CD4-positive, CD25-positive, alpha-beta regulatory T cell (primary cell): ENCODE data around the gene RBMX. TPM values are rescaled to one million over a fixed set of nuclear protein-coding genes. Genes with fewer than 3 reads are reported as not detected.
"Not testable (repeated sequence)": the region's sequence is repeated elsewhere in the genome, so short reads cannot be mapped to it uniquely, and the experiment has no call there.

Experiments
- ATAC-seq, 2 donors: fragments of 150-1000 bp; cut with Tn5 transposase; one replicate each; pipeline ENCODE4 v1.10.0; 2021; ENCODE audit warnings: low read depth in 2 of 2, moderate number of reproducible peaks in 2 of 2, moderate library complexity in 1 of 2
- DNase-seq, 3 donors: peaks; one replicate each; pipeline versions ENCODE4 v3.0.0 to v3.0.0-alpha.2; 2012 to 2022; ENCODE audit warnings: mixed read lengths in 1 of 3
- H3K27ac ChIP-seq: one replicate; pipeline ENCODE4 v1.7.0; 2013; ENCODE audit warnings: mild to moderate bottlenecking, low read length; ENCODE audit not compliant: insufficient read depth, poor library complexity, severe bottlenecking
- H3K27me3 ChIP-seq: one replicate; pipeline ENCODE4 v1.7.0; 2013; ENCODE audit warnings: low read length; ENCODE audit not compliant: control insufficient read depth, insufficient read depth
- H3K36me3 ChIP-seq: one replicate; pipeline ENCODE4 v1.7.0; 2013; ENCODE audit warnings: mild to moderate bottlenecking, low read length, moderate library complexity; ENCODE audit not compliant: control insufficient read depth, insufficient read depth
- H3K4me1 ChIP-seq: 2 replicates; pipeline ENCODE4 v1.7.0; 2013; ENCODE audit warnings: mild to moderate bottlenecking, low read length; ENCODE audit not compliant: insufficient read depth, control insufficient read depth, poor library complexity, severe bottlenecking
- H3K4me3 ChIP-seq: one replicate; pipeline ENCODE4 v1.7.0; 2013; ENCODE audit warnings: low read depth, mild to moderate bottlenecking, low read length, moderate library complexity
- H3K9me3 ChIP-seq, 2 experiments: 1 replicate in 1 of 2; 2 replicates in 1 of 2; pipeline ENCODE4 v1.7.0; 2013; ENCODE audit warnings: low read length in 2 of 2, mild to moderate bottlenecking in 1 of 2, moderate library complexity in 1 of 2; ENCODE audit not compliant: control insufficient read depth in 2 of 2
- H3K27ac Mint-ChIP-seq, 3 donors: one replicate each; pipeline ENCODE4 v1.8.0; 2020 to 2022; ENCODE audit warnings: mild to moderate bottlenecking in 3 of 3, mixed read lengths in 3 of 3, moderate library complexity in 2 of 3
- H3K27me3 Mint-ChIP-seq: one replicate; pipeline ENCODE4 v1.8.0; 2022; ENCODE audit warnings: mild to moderate bottlenecking, mixed read lengths
- H3K36me3 Mint-ChIP-seq: one replicate; pipeline ENCODE4 v1.8.0; 2020; ENCODE audit warnings: mixed read lengths
- H3K4me1 Mint-ChIP-seq, 4 donors: one replicate each; pipeline ENCODE4 v1.8.0; 2020 to 2022; ENCODE audit warnings: mixed read lengths in 4 of 4, mild to moderate bottlenecking in 1 of 4
- H3K4me3 Mint-ChIP-seq, 4 donors: one replicate each; pipeline ENCODE4 v1.8.0; 2020 to 2022; ENCODE audit warnings: mild to moderate bottlenecking in 4 of 4, mixed read lengths in 4 of 4, moderate library complexity in 3 of 4
- H3K9me3 Mint-ChIP-seq, 7 donors: one replicate each; pipeline ENCODE4 v1.8.0; 2020 to 2022; ENCODE audit warnings: mixed read lengths in 7 of 7, mild to moderate bottlenecking in 3 of 7, moderate library complexity in 2 of 7
- polyA plus RNA-seq, 4 donors: library from polyadenylated mRNA; unstranded; fragments of 300-500 nt; fragmentation: Illumina TruSeq; gene quantifications; one replicate each; pipeline ENCODE4 v1.2.3, GENCODE V29; 2021
- total RNA-seq: library from RNA; stranded (reverse); gene quantifications from one replicate; pipeline ENCODE4 v1.2.3, GENCODE V29; 2022

Gene RBMX
- total RNA-seq, result 249 TPM
- polyA plus RNA-seq, result 100 to 1,000 TPM; 181 to 243 (median 200) TPM

- Mint-ChIP-seq H3K4me1 (peaks cover 0 to 25% (median 2%) of the 10 kb centered on the region in 4 donors), H3K36me3 (peaks cover 10% of the 10 kb centered on the region), H3K27me3 (peaks cover 5% of the 10 kb centered on the region), H3K9me3 (peaks cover 0 to 3% (median 0%) of the 10 kb centered on the region in 7 donors), H3K27ac (peak within 1 kb of the TSS; percentile 93 to 99 (median 98)), H3K4me3 (peak within 1 kb of the TSS; percentile 93 to 99 (median 96))
- H3K36me3 ChIP-seq, result peaks cover 14% of the 10 kb centered on the region
- ATAC-seq (peak; percentile 90 to 91), DNase-seq (peak; percentile 85 to 95 (median 90))
- H3K4me3 ChIP-seq, result peak within 1 kb of the TSS; percentile 100
- H3K9me3 ChIP-seq, result no peaks in the 10 kb centered on the region
- H3K4me1 ChIP-seq, result peaks cover 8% of the 10 kb centered on the region
- peak within 1 kb of the TSS; percentile 95 for H3K27ac ChIP-seq
- no peaks in the 10 kb centered on the region for H3K27me3 ChIP-seq
Measured at GRCh38 chrX:136880452-136881013, at the start of gene RBMX. Gene RBMX (minus strand): TSS chrX:136880725. CDS start chrX:136879427, 1,298 bp downstream.

- H3K27me3 ChIP-seq, H3K9me3 ChIP-seq, DNase-seq, H3K4me3 ChIP-seq, H3K27me3 Mint-ChIP-seq, H3K36me3 ChIP-seq, H3K36me3 Mint-ChIP-seq, H3K27ac ChIP-seq, H3K4me3 Mint-ChIP-seq, H3K4me1 Mint-ChIP-seq, ATAC-seq, H3K27ac Mint-ChIP-seq, H3K9me3 Mint-ChIP-seq, H3K4me1 ChIP-seq: not testable (repeated sequence)
Measured at GRCh38 chrX:136921438-136921837, 40.9 kb upstream of the RBMX start.

GRCh38 chrX:136920001-136920400 is 39.5 kb upstream of the RBMX start:
- DNase-seq (no peak), ATAC-seq (no peak)
- Histone ChIP-seq H3K9me3 (no peaks in the 10 kb centered on the region), H3K27ac (no peak overlapping the region), H3K4me1 (no peaks in the 10 kb centered on the region), H3K4me3 (no peak overlapping the region), H3K27me3 (no peaks in the 10 kb centered on the region), H3K36me3 (no peaks in the 10 kb centered on the region)
- Mint-ChIP-seq H3K36me3 (no peaks in the 10 kb centered on the region), H3K4me1 (peaks cover 2 to 3% (median 2%) of the 10 kb centered on the region in 4 donors), H3K27ac (no peak overlapping the region), H3K9me3 (no peaks in the 10 kb centered on the region), H3K4me3 (no peak overlapping the region), H3K27me3 (no peaks in the 10 kb centered on the region)

- H3K4me3 Mint-ChIP-seq, result no peak overlapping the region
Measured at GRCh38 chrX:136916827-136917226, 36.3 kb upstream of the RBMX start.

GRCh38 chrX:136911661-136912060 is 31.1 kb upstream of the RBMX start:
- H3K4me3 Mint-ChIP-seq, result peak overlapping the region in 2 of 4 donors; percentile 33 to 48
- H3K9me3 Mint-ChIP-seq, H3K27ac ChIP-seq, H3K27ac Mint-ChIP-seq, H3K9me3 ChIP-seq, H3K27me3 Mint-ChIP-seq, H3K36me3 Mint-ChIP-seq, H3K4me3 ChIP-seq, H3K4me1 ChIP-seq, DNase-seq, H3K27me3 ChIP-seq, ATAC-seq, H3K36me3 ChIP-seq: not testable (repeated sequence)
- peaks cover 4 to 19% (median 6%) of the 10 kb centered on the region in 4 donors for H3K4me1 Mint-ChIP-seq

More at GRCh38 chrX:136916827-136917226, 36.3 kb upstream of the RBMX start:
- Histone ChIP-seq H3K4me3 (no peak overlapping the region), H3K9me3 (no peaks in the 10 kb centered on the region), H3K36me3 (no peaks in the 10 kb centered on the region), H3K27ac (no peak overlapping the region), H3K4me1 (no peaks in the 10 kb centered on the region), H3K27me3 (no peaks in the 10 kb centered on the region)
- Mint-ChIP-seq H3K4me1 (no peaks in the 10 kb centered on the region), H3K36me3 (no peaks in the 10 kb centered on the region), H3K27me3 (no peaks in the 10 kb centered on the region), H3K27ac (no peak overlapping the region), H3K9me3 (no peaks in the 10 kb centered on the region)
- no peak for DNase-seq
- ATAC-seq, result no peak

GRCh38 chrX:136911253-136911652 is 30.7 kb upstream of the RBMX start:
- DNase-seq, result no peak
- H3K27ac ChIP-seq, result no peak overlapping the region
- H3K9me3 ChIP-seq, result no peaks in the 10 kb centered on the region
- Mint-ChIP-seq H3K27me3 (no peaks in the 10 kb centered on the region), H3K4me1 (peaks cover 4 to 19% (median 6%) of the 10 kb centered on the region in 4 donors), H3K27ac (peak overlapping the region in 1 of 3 donors; percentile 87), H3K36me3 (no peaks in the 10 kb centered on the region), H3K4me3 (peak overlapping the region in 3 of 4 donors; percentile 48 to 94 (median 94)), H3K9me3 (no peaks in the 10 kb centered on the region)
- H3K4me3 ChIP-seq, result no peak overlapping the region
- H3K27me3 ChIP-seq, result no peaks in the 10 kb centered on the region
- no peaks in the 10 kb centered on the region for H3K36me3 ChIP-seq
- no peaks in the 10 kb centered on the region for H3K4me1 ChIP-seq
- ATAC-seq, result no peak

GRCh38 chrX:136910565-136911035 is 30.1 kb upstream of the RBMX start:
- ATAC-seq, result no peak
- Histone ChIP-seq H3K27me3 (no peaks in the 10 kb centered on the region), H3K36me3 (no peaks in the 10 kb centered on the region), H3K4me1 (no peaks in the 10 kb centered on the region), H3K27ac (peak overlapping the region; percentile 87), H3K9me3 (no peaks in the 10 kb centered on the region), H3K4me3 (peak overlapping the region; percentile 85)
- DNase-seq, result no peak
- no peaks in the 10 kb centered on the region for H3K9me3 Mint-ChIP-seq
- no peaks in the 10 kb centered on the region for H3K27me3 Mint-ChIP-seq
- H3K4me3 Mint-ChIP-seq, result peak overlapping the region; percentile 94 to 96 (median 95)
- no peaks in the 10 kb centered on the region for H3K36me3 Mint-ChIP-seq
- peaks cover 4 to 19% (median 6%) of the 10 kb centered on the region in 4 donors for H3K4me1 Mint-ChIP-seq
- peak overlapping the region in 2 of 3 donors; percentile 87 to 88 for H3K27ac Mint-ChIP-seq
